Measurements from ENCODE around the gene BCL10.

BCL10 gene

DNA sequence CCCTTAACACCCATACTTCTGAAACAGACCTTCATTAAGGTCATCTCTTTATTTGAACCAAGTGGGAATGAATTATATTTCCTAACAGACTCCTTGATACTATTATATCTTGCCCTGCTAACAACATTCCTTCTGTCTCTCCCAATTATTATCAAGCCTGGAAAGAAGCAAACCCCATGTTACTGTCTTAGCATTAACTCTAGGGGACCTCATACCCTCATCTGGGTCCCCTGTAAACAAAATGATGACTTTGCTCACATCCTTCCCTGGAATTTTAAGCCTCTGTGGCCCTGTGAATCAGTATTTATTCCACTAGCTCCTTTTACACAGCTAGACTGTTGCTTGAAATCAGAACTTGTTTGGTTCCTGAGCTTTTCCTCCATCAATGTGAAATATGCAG, 38.3 kb upstream of the BCL10 start:
- in situ Hi-C loops (cut with HindIII; ENCODE audit: low sequenced_read_pairs): loop anchor here (5.0 to 25.0 kb wide), 4 partner anchors 83 to 573 kb away; partner anchors contain the start of gene ZNHIT6
- no peak for DNase-seq (ENCODE audit: low read depth)
- H3K4me3 ChIP-seq (ENCODE audit: low read depth, low read length): no peak overlapping the region
- TF ChIP-seq, protein P1, sequence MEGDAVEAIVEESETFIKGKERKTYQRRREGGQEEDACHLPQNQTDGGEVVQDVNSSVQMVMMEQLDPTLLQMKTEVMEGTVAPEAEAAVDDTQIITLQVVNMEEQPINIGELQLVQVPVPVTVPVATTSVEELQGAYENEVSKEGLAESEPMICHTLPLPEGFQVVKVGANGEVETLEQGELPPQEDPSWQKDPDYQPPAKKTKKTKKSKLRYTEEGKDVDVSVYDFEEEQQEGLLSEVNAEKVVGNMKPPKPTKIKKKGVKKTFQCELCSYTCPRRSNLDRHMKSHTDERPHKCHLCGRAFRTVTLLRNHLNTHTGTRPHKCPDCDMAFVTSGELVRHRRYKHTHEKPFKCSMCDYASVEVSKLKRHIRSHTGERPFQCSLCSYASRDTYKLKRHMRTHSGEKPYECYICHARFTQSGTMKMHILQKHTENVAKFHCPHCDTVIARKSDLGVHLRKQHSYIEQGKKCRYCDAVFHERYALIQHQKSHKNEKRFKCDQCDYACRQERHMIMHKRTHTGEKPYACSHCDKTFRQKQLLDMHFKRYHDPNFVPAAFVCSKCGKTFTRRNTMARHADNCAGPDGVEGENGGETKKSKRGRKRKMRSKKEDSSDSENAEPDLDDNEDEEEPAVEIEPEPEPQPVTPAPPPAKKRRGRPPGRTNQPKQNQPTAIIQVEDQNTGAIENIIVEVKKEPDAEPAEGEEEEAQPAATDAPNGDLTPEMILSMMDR (IDR thresholded peaks at IDR 0.05; ENCODE audit: low read depth, low read length, missing control alignments): no peak

DNA sequence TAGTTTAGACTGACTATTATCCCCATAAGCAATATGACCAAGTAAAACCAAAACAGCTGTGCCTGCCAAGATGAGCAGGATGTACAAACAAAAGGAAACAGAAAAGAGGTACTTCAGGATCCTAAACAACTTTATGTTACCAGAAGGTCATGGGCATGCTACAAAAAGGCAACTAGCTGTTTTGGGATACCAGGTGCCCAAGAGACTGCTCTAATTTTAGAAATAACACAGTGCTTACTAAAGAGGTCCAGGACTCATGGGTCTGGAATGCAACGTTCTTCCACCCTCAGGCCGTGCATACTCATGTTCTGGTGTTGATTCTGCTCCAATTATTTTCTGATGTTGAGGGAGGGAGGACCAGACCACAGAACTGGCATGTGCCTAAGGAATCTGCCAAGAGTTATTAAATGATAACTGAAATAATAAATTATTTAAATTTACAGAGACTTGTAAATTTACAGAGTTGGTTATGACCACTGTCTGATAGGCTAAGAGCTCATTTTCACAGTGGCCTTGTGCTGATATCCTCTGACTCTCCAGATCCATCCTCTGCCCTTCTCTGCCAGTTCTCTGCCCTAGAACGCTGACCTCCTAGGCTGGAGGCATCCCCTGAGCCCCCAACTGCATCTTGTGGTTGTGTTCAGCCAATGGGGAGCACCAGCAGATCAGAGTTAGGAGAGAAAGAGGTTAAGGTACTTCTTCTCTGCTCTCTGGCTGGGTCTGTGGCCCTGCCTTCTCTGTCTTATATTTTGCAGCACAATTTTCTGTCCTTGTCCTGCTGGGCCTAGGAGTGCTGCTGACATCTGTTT, 37.7 kb upstream of the BCL10 start:
- in situ Hi-C loops (cut with HindIII; ENCODE audit: low sequenced_read_pairs): loop anchor here (10.0 to 25.0 kb wide), 3 partner anchors 248 to 573 kb away; partner anchors contain the start of gene ZNHIT6
- TF ChIP-seq, protein P1 (IDR thresholded peaks at IDR 0.05; ENCODE audit: low read depth, low read length, missing control alignments): no peak
- peak; percentile 77 for DNase-seq (ENCODE audit: low read depth)
- H3K4me3 ChIP-seq (ENCODE audit: low read depth, low read length): no peak overlapping the region

DNA sequence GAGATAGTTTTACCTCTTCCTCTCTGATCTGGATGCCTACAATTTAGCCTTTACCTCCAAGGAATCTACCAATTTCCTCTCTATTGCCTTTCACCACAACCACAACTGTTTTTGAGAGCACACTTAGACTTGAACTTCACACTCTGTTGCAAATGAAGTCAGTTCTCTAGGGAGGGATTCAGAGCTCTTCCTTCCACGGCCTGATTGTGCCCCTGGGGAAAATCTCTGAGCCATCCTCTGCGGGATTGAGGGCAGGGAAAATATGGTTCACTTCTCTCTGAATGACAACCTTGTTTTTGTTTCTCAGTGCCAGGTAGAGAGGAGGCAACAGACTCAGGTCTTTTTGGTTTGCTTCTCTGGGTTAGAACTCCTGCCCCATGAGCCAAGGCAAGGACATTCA, 35.4 kb upstream of the BCL10 start:
- in situ Hi-C loops (cut with HindIII; ENCODE audit: low sequenced_read_pairs): loop anchor here (10.0 to 25.0 kb wide), 3 partner anchors 250 to 575 kb away; partner anchors contain the start of gene ZNHIT6
- H3K4me3 ChIP-seq (ENCODE audit: low read depth, low read length): no peak overlapping the region
- TF ChIP-seq, protein P1 (IDR thresholded peaks at IDR 0.05; ENCODE audit: low read depth, low read length, missing control alignments): no peak
- DNase-seq (ENCODE audit: low read depth): no peak

DNA sequence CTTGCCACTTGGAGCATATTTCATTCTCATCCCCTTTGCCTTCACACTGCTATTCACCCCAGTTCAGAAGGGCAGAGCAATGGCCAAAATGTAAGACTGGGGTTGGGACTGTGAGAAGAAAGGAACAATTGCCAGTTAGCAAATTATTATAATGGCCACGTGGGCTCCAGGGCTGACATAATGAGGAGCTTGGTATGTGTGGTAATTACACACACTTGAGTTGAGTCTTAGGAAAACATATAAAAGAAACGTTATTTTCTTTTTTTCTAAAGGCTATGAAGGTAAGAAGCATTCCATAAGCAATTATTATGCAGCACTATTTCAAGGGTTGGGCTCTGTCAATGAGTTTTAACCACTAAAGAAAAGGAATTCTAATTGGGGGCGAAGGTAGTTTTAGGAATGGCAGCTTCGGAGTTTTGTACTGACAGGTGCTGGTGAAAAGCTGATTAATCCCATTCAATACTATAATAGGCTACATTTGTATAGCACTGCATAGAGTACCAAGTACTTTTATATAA, 32.5 kb upstream of the BCL10 start:
- TF ChIP-seq, protein P1 (IDR thresholded peaks at IDR 0.05; ENCODE audit: low read depth, low read length, missing control alignments): no peak
- no peak for DNase-seq (ENCODE audit: low read depth)
- H3K4me3 ChIP-seq (ENCODE audit: low read depth, low read length): no peak overlapping the region
- in situ Hi-C loops (cut with HindIII; ENCODE audit: low sequenced_read_pairs): loop anchor here (25.0 kb wide), 2 partner anchors 253 to 578 kb away; no protein-coding TSS in a partner anchor

DNA sequence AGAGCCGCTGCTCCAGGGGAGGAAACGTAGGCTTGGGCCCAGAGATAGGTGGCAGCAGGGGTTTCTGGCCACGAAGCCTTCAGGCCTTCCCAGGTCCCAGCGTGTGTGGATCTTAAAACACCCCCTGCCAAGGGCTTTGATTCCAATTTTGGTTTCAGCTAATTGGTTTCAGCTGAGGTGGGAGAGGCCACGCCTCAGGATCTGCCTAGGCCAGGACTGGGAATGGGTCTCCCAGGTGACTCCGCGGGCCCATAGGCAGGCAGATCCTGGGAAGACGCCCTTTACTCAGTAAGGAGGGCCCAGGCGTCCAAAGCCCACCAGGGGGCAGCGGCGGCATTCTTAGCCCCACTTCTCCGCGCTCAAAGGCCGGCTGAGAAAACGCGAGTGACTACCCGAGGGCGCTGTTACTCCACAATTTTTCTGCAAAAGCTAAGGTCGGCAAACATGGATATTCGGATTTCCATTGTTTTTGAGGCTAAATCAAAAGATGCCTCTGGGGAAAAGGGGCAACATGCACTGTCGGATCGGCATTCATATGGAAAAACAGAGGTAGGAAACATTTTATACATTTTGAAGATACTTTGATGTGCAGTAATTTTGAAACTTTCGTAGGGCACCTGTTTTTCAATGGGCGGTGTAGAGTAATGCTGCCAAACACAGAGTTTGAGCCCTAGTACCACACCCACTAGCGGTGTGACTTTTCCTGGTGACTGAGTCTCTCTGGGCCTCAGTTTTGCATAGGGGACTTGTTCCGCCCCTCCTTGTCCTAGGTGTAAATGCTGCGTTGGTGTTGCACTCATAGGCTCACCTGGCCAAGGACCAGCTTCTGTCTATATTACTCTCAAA, 31.8 kb upstream of the BCL10 start:
- no peak overlapping the region for H3K4me3 ChIP-seq (ENCODE audit: low read depth, low read length)
- TF ChIP-seq, protein P1 (IDR thresholded peaks at IDR 0.05; ENCODE audit: low read depth, low read length, missing control alignments): peak; percentile 98
- DNase-seq (ENCODE audit: low read depth): peak; percentile 82
- in situ Hi-C loops (cut with HindIII; ENCODE audit: low sequenced_read_pairs): loop anchor here (25.0 kb wide), 2 partner anchors 254 to 579 kb away; no protein-coding TSS in a partner anchor

DNA sequence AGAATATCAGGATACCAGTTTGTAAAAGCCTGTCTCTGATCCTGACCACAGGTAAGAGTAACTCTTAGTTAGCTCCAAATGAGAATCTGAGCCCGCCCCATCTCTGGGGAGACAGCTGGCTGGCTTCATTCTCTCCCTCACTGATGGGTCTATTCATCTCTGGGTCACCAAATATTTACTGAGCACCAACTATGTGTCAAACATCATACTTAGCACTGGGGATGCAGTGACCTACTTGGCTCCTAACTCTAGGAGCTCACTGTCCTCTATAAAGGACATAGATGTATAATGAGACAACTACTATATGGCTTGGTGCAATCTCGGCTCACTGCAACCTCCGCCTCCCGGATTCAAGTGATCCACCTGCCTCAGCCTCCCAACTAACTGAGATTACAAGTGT, 29.8 kb upstream of the BCL10 start:
- in situ Hi-C loops (cut with HindIII; ENCODE audit: low sequenced_read_pairs): loop anchor here (25.0 kb wide), 2 partner anchors 256 to 581 kb away; no protein-coding TSS in a partner anchor
- H3K4me3 ChIP-seq (ENCODE audit: low read depth, low read length): no peak overlapping the region
- no peak for DNase-seq (ENCODE audit: low read depth)
- TF ChIP-seq, protein P1 (IDR thresholded peaks at IDR 0.05; ENCODE audit: low read depth, low read length, missing control alignments): no peak
